Neuronal stem cell (in vitro differentiated cells): ENCODE results near the gene PCDHGA12.

ENCODE experiments used
- DNase-seq: peaks from one replicate; pipeline ENCODE4 v3.0.0-alpha.2; 2013; ENCODE audit warnings: low spot score
- H2AFZ ChIP-seq: one replicate; pipeline ENCODE4 v1.6.1; 2013; ENCODE audit warnings: mild to moderate bottlenecking, low read length, inconsistent platforms
- H2AK5ac ChIP-seq: 2 replicates; pipeline ENCODE4 v1.6.1; 2013; ENCODE audit warnings: low read depth, mild to moderate bottlenecking, inconsistent platforms, low read length, moderate library complexity, mixed read lengths
- H2BK120ac ChIP-seq: 2 replicates; pipeline ENCODE4 v1.6.1; 2013; ENCODE audit warnings: low read depth, mild to moderate bottlenecking, inconsistent platforms, low read length, moderate library complexity, mixed read lengths
- H2BK12ac ChIP-seq: one replicate; pipeline ENCODE4 v1.6.1; 2013; ENCODE audit warnings: low read length, inconsistent platforms
- H2BK15ac ChIP-seq: 2 replicates; pipeline ENCODE4 v1.6.1; 2013; ENCODE audit warnings: mild to moderate bottlenecking, low read length, inconsistent platforms, mixed read lengths
- H2BK5ac ChIP-seq: one replicate; pipeline ENCODE4 v1.6.1; 2013; ENCODE audit warnings: inconsistent platforms, mild to moderate bottlenecking, low read length, moderate library complexity
- H3K14ac ChIP-seq: one replicate; pipeline ENCODE4 v1.6.1; 2013; ENCODE audit warnings: low read length, inconsistent platforms
- H3K18ac ChIP-seq: 2 replicates; pipeline ENCODE4 v1.6.1; 2013; ENCODE audit warnings: low read length, inconsistent platforms
- H3K23ac ChIP-seq: 2 replicates; pipeline ENCODE4 v1.6.1; 2013; ENCODE audit warnings: low read depth, mild to moderate bottlenecking, mixed read lengths, low read length, inconsistent platforms; ENCODE audit not compliant: poor library complexity
- H3K27ac ChIP-seq: replicated peaks from 3 replicates; pipeline ENCODE4 v1.5.1; 2013; ENCODE audit warnings: low read length, inconsistent platforms
- H3K27me3 ChIP-seq, 3 experiments: 2 replicates each; pipeline ENCODE4 v1.6.1; 2013; ENCODE audit warnings: low read length in 3 of 3, mild to moderate bottlenecking in 2 of 3, inconsistent platforms in 1 of 3, low read depth in 1 of 3, mixed read lengths in 1 of 3, moderate library complexity in 1 of 3; ENCODE audit not compliant: control insufficient read depth in 3 of 3, insufficient read depth in 3 of 3
- H3K36me3 ChIP-seq, 2 donors: replicated peaks in 1 of 2; 2 replicates each; pipeline ENCODE4 v1.6.1; 2013; ENCODE audit warnings: low read length in 2 of 2; ENCODE audit not compliant: control insufficient read depth in 2 of 2, insufficient read depth in 2 of 2
- H3K4ac ChIP-seq: 2 replicates; pipeline ENCODE4 v1.6.1; 2013; ENCODE audit warnings: inconsistent platforms, mild to moderate bottlenecking, low read length, moderate library complexity
- H3K4me1 ChIP-seq, 2 donors: 1 replicate in 1 of 2; 2 replicates in 1 of 2; pipeline ENCODE4 v1.6.1; 2013; ENCODE audit warnings: low read length in 2 of 2, low read depth in 1 of 2; ENCODE audit not compliant: control insufficient read depth in 2 of 2, insufficient read depth in 1 of 2
- H3K4me2 ChIP-seq: one replicate; pipeline ENCODE4 v1.6.1; 2013; ENCODE audit warnings: mild to moderate bottlenecking, low read length, inconsistent platforms; ENCODE audit not compliant: insufficient read depth, poor library complexity, severe bottlenecking
- H3K4me3 ChIP-seq, 2 donors: 2 replicates each; pipeline ENCODE4 v1.5.1; 2013; ENCODE audit warnings: low read length in 2 of 2, mild to moderate bottlenecking in 2 of 2, inconsistent platforms in 1 of 2, moderate library complexity in 1 of 2
- H3K79me1 ChIP-seq: one replicate; pipeline ENCODE4 v1.6.1; 2013; ENCODE audit warnings: low read depth, mild to moderate bottlenecking, inconsistent platforms, low read length, moderate library complexity
- H3K9ac ChIP-seq: one replicate; pipeline ENCODE4 v1.6.1; 2013; ENCODE audit warnings: mild to moderate bottlenecking, low read depth, low read length, inconsistent platforms; ENCODE audit not compliant: poor library complexity
- H3K9me3 ChIP-seq, 2 donors: replicated peaks in 1 of 2; 2 replicates each; pipeline versions ENCODE3 to v1.6.1; 2013; ENCODE audit warnings: low read length in 2 of 2, mild to moderate bottlenecking in 2 of 2, inconsistent platforms in 1 of 2, low read depth in 1 of 2, mixed read lengths in 1 of 2, moderate library complexity in 1 of 2; ENCODE audit not compliant: control insufficient read depth in 2 of 2, insufficient read depth in 1 of 2
- H4K8ac ChIP-seq: one replicate; pipeline ENCODE4 v1.6.1; 2013; ENCODE audit warnings: low read depth, mild to moderate bottlenecking, inconsistent platforms, low read length, moderate library complexity
- H4K91ac ChIP-seq: one replicate; pipeline ENCODE4 v1.6.1; 2013; ENCODE audit warnings: low read length, low read depth, mild to moderate bottlenecking, inconsistent platforms; ENCODE audit not compliant: poor library complexity
- WGBS, 2 donors: extraction: QIAGEN DNeasy Blood & Tissue Kit; methylation state at CpG; one replicate each; pipeline ENCODE4 v1.1.7; 2013; ENCODE audit warnings: missing lambda C conversion rate in 2 of 2, mixed read lengths in 1 of 2; ENCODE audit not compliant: insufficient read length in 2 of 2, insufficient replicate concordance in 1 of 2; ENCODE audit errors: extremely low coverage in 2 of 2; 5-methylcytosine and 5-hydroxymethylcytosine counted together

Gene PCDHGA12

GRCh38 chr5:141477044-141477575, 46.8 kb downstream of the PCDHGA12 start:
- Histone ChIP-seq H3K14ac (no peak overlapping the region), H3K4me1 (peaks cover 0 to 9% of the 10 kb centered on the region in 2 donors), H3K4me2 (peak overlapping the region; percentile 95), H2BK120ac (no peak overlapping the region), H2AK5ac (peak overlapping the region; percentile 82), H3K4me3 (peak overlapping the region in 1 of 2 donors; percentile 84), H3K36me3 (peaks cover 12 to 37% of the 10 kb centered on the region in 2 donors), H3K27ac (no peak overlapping the region), H3K27me3 (no peaks in the 10 kb centered on the region), H4K8ac (no peak overlapping the region), H2BK12ac (no peak overlapping the region), H3K79me1 (peaks cover 14% of the 10 kb centered on the region), H2BK5ac (no peak overlapping the region), H3K4ac (no peak overlapping the region), H2AFZ (no peak overlapping the region), H4K91ac (no peak overlapping the region), H3K23ac (peak overlapping the region; percentile 8), H2BK15ac (no peak overlapping the region), H3K9me3 (peaks cover 17 to 42% of the 10 kb centered on the region in 2 donors), H3K9ac (peak overlapping the region; percentile 2), H3K18ac (peak overlapping the region; percentile 89)
- no CpG with 5 or more reads among the region's 24 CpGs for WGBS, 2 donors
- DNase-seq: no peak

GRCh38 chr5:141477815-141478214, 47.5 kb downstream of the PCDHGA12 start:
- H3K27me3 ChIP-seq: no peaks in the 10 kb centered on the region
- H3K36me3 ChIP-seq: peaks cover 12 to 37% of the 10 kb centered on the region in 2 donors
- H4K91ac ChIP-seq: no peak overlapping the region
- H3K4me3 ChIP-seq: no peak overlapping the region
- no peak overlapping the region for H3K14ac ChIP-seq
- no peak overlapping the region for H2BK5ac ChIP-seq
- H3K4ac ChIP-seq: no peak overlapping the region
- H2BK15ac ChIP-seq: no peak overlapping the region
- H3K4me2 ChIP-seq: no peak overlapping the region
- no peak overlapping the region for H2AK5ac ChIP-seq
- H3K18ac ChIP-seq: no peak overlapping the region
- no peak for DNase-seq
- H2AFZ ChIP-seq: no peak overlapping the region
- H3K23ac ChIP-seq: no peak overlapping the region
- H3K9me3 ChIP-seq: peaks cover 17 to 43% of the 10 kb centered on the region in 2 donors
- H2BK12ac ChIP-seq: no peak overlapping the region
- no peak overlapping the region for H2BK120ac ChIP-seq
- peaks cover 14% of the 10 kb centered on the region for H3K79me1 ChIP-seq
- no peak overlapping the region for H3K9ac ChIP-seq
- H4K8ac ChIP-seq: no peak overlapping the region
- whole genome bisulfite sequencing, 2 donors: no CpG with 5 or more reads among the region's 13 CpGs
- peaks cover 0 to 9% of the 10 kb centered on the region in 2 donors for H3K4me1 ChIP-seq
- H3K27ac ChIP-seq: no peak overlapping the region

GRCh38 chr5:141478321-141478945, 48.1 kb downstream of the PCDHGA12 start:
- H3K36me3 ChIP-seq: peaks cover 12 to 37% of the 10 kb centered on the region in 2 donors
- H2AK5ac ChIP-seq: no peak overlapping the region
- H4K8ac ChIP-seq: no peak overlapping the region
- no peak overlapping the region for H3K27ac ChIP-seq
- no peak overlapping the region for H3K9ac ChIP-seq
- no peak for DNase-seq
- no peak overlapping the region for H3K4me2 ChIP-seq
- H3K4ac ChIP-seq: no peak overlapping the region
- no peak overlapping the region for H3K23ac ChIP-seq
- no peak overlapping the region for H3K14ac ChIP-seq
- no peak overlapping the region for H2AFZ ChIP-seq
- H2BK15ac ChIP-seq: no peak overlapping the region
- no CpG with 5 or more reads among the region's 20 CpGs for WGBS, 2 donors
- peaks cover 17 to 47% of the 10 kb centered on the region in 2 donors for H3K9me3 ChIP-seq
- peaks cover 0 to 11% of the 10 kb centered on the region in 2 donors for H3K4me1 ChIP-seq
- no peak overlapping the region for H2BK5ac ChIP-seq
- no peaks in the 10 kb centered on the region for H3K27me3 ChIP-seq
- no peak overlapping the region for H2BK12ac ChIP-seq
- peaks cover 14% of the 10 kb centered on the region for H3K79me1 ChIP-seq
- H4K91ac ChIP-seq: no peak overlapping the region
- H2BK120ac ChIP-seq: no peak overlapping the region
- H3K4me3 ChIP-seq: no peak overlapping the region
- no peak overlapping the region for H3K18ac ChIP-seq

- no peak overlapping the region for H4K91ac ChIP-seq
- no peak overlapping the region for H2BK12ac ChIP-seq
- no peaks in the 10 kb centered on the region for H3K27me3 ChIP-seq
- H4K8ac ChIP-seq: no peak overlapping the region
- H3K23ac ChIP-seq: no peak overlapping the region
- H3K4me3 ChIP-seq: no peak overlapping the region
- no peak overlapping the region for H3K18ac ChIP-seq
- H3K9me3 ChIP-seq: peaks cover 17 to 59% of the 10 kb centered on the region in 2 donors
- H3K27ac ChIP-seq: no peak overlapping the region
- H2BK120ac ChIP-seq: no peak overlapping the region
- no peak for DNase-seq
- H3K4ac ChIP-seq: no peak overlapping the region
- H3K36me3 ChIP-seq: peaks cover 12 to 37% of the 10 kb centered on the region in 2 donors
- H3K9ac ChIP-seq: no peak overlapping the region
- no peak overlapping the region for H2BK15ac ChIP-seq
- H3K4me1 ChIP-seq: peaks cover 0 to 17% of the 10 kb centered on the region in 2 donors
- H3K14ac ChIP-seq: no peak overlapping the region
- H2AFZ ChIP-seq: no peak overlapping the region
- no peak overlapping the region for H2AK5ac ChIP-seq
- H2BK5ac ChIP-seq: no peak overlapping the region
- H3K4me2 ChIP-seq: no peak overlapping the region
- H3K79me1 ChIP-seq: peaks cover 14% of the 10 kb centered on the region
These were observed 49.5 kb downstream of the PCDHGA12 start for GRCh38 chr5:141479776-141480175.
